ENCODE results near the gene CFAP100. TPM values are rescaled to one million over a fixed set of nuclear protein-coding genes. Genes with fewer than 3 reads are reported as not detected.

CFAP100 gene
- total and polyA plus RNA-seq, 9 of the 15 experiments (the other 6 are each of a cell fraction or from before 2014, with no cell fraction given), result not detected

DNA sequence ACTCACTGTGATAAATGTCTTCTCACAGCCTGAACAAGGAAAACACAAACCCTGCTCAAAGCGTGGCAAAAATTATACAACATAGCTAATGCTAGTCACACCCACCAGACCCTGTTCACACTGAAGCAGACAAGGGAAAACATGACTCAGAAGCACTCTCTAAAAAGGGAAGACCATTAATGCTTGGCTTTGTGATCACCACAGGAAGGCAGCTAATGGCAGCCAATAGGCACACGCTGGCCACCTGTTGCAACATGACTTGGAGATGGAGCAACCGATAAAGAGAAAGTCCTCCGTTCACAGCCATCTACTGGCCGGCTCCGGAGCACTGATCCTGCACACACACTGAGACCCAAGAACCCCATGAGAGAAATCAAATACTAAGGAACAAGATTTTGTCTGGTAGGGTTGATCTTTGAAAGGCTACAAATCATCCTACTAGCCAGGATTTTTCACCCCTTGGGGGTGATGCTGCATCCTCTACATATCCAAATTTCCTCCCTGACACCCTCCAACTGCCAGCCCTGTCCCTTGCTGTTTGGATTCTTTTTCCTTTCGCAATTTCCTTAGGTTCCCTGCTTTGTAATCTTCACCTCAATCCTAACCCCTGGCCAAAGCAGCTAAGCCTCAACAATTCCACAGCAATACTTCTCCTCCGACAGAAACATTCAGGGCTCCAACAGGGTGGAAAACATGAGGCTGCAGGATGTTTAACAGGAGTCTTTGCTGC, 77.7 kb downstream of the CFAP100 start (continued):
- TF ChIP-seq, protein P1, sequence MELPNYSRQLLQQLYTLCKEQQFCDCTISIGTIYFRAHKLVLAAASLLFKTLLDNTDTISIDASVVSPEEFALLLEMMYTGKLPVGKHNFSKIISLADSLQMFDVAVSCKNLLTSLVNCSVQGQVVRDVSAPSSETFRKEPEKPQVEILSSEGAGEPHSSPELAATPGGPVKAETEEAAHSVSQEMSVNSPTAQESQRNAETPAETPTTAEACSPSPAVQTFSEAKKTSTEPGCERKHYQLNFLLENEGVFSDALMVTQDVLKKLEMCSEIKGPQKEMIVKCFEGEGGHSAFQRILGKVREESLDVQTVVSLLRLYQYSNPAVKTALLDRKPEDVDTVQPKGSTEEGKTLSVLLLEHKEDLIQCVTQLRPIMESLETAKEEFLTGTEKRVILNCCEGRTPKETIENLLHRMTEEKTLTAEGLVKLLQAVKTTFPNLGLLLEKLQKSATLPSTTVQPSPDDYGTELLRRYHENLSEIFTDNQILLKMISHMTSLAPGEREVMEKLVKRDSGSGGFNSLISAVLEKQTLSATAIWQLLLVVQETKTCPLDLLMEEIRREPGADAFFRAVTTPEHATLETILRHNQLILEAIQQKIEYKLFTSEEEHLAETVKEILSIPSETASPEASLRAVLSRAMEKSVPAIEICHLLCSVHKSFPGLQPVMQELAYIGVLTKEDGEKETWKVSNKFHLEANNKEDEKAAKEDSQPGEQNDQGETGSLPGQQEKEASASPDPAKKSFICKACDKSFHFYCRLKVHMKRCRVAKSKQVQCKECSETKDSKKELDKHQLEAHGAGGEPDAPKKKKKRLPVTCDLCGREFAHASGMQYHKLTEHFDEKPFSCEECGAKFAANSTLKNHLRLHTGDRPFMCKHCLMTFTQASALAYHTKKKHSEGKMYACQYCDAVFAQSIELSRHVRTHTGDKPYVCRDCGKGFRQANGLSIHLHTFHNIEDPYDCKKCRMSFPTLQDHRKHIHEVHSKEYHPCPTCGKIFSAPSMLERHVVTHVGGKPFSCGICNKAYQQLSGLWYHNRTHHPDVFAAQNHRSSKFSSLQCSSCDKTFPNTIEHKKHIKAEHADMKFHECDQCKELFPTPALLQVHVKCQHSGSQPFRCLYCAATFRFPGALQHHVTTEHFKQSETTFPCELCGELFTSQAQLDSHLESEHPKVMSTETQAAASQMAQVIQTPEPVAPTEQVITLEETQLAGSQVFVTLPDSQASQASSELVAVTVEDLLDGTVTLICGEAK (IDR thresholded peaks at IDR 0.05), result no peak
- TF ChIP-seq, protein P1 (CRISPR knock-in tag; IDR thresholded peaks at IDR 0.05), result no peak
- TF ChIP-seq PHF8 (IDR thresholded peaks at IDR 0.05; ENCODE audit: borderline replicate concordance, low read length) (no peak), GATAD2A (IDR thresholded peaks at IDR 0.05) (0 out of 2 replicates have a peak, but pooled peaks have one; percentile 39), JUND (IDR thresholded peaks at IDR 0.05; ENCODE audit: borderline replicate concordance, low read depth, low read length) (peak; percentile 90), JUND (tag; IDR thresholded peaks at IDR 0.05; ENCODE audit: borderline replicate concordance, low read depth, low read length) (peak; percentile 94), SMAD3 (CRISPR knock-in tag; conservative IDR thresholded peaks at IDR 0.05) (no peak), ZNF12 (CRISPR knock-in tag; IDR thresholded peaks at IDR 0.05) (no peak), ZNF398 (CRISPR knock-in tag; IDR thresholded peaks at IDR 0.05) (no peak), TCF7L2 (IDR thresholded peaks at IDR 0.05; ENCODE audit: low read depth, low read length) (no peak), TRIM25 (IDR thresholded peaks at IDR 0.05; ENCODE audit: borderline replicate concordance) (no peak), MLX (CRISPR knock-in tag; conservative IDR thresholded peaks at IDR 0.05) (no peak), CHCHD3 (CRISPR knock-in tag; IDR thresholded peaks at IDR 0.05) (no peak), ARNT (IDR thresholded peaks at IDR 0.05) (0 out of 4 replicates have a peak, but pooled peaks of 1 of the 2 experiments have one; percentile 35), DPF2 (IDR thresholded peaks at IDR 0.05) (peak; percentile 82)

All from K562 (cell line).